K562 (cell line): ENCODE measurements around the gene JAM2. TPM values are rescaled to one million over a fixed set of nuclear protein-coding genes. Genes with fewer than 3 reads are reported as not detected.

Experiments used
- ATAC-seq: fragments of 200-7000 bp; cut with Tn5 transposase; 3 replicates; pipeline ENCODE4 v1.9.1; 2020; ENCODE audit warnings: moderate library complexity
- BruUV-seq: library from RNA; stranded (reverse); fragments of 400-500 nt; replicated peaks from 2 replicates; lab custom pipeline; 2021; lab: Mats Ljungman, UMichigan
- CTCF ChIA-PET: fragments of 300-600 bp; formaldehyde crosslinking; extraction: SDS; loops from one replicate; lab custom pipeline; 2021; ENCODE audit warnings: low intra/inter-chr PET ratio; lab: Yijun Ruan, JAX
- POLR2A ChIA-PET: fragments of 300-600, 350-650 bp; sonication (Branson Sonifier 250); formaldehyde crosslinking; extraction: SDS; loops from one replicate; lab custom pipeline; 2021; ENCODE audit warnings: antibody characterized with exemption, inconsistent platforms; lab: Yijun Ruan, JAX
- DNase-seq, 4 experiments: peaks; one replicate each; pipeline versions ENCODE4 v3.0.0 to v3.0.0-alpha.2; 2011 to 2018; ENCODE audit warnings: low spot score in 3 of 4, mixed read lengths in 3 of 4; ENCODE audit errors: extremely low read depth in 1 of 4
- FAIRE-seq: peaks from 2 replicates; lab custom pipeline; 2011; peaks lifted over from hg19 to GRCh38; lab: Jason Lieb, UNC
- H2AFZ ChIP-seq: 2 replicates; pipeline ENCODE4 v1.6.0; 2011; ENCODE audit warnings: low read depth, low read length, control low read depth, inconsistent platforms
- H3K27ac ChIP-seq: fragments of 200-600 bp; 3 replicates; pipeline ENCODE4 v1.8.0; 2011; ENCODE audit warnings: low read depth, mild to moderate bottlenecking, control low read depth, inconsistent platforms, low read length, moderate library complexity, mixed read lengths; ENCODE audit errors: extremely low read depth
- H3K27me3 ChIP-seq, 2 experiments: fragments of 300-600 bp in 1 of 2; 2 replicates in 1 of 2; 3 replicates in 1 of 2; pipeline versions ENCODE4 v1.6.0 to v1.8.0; 2011; ENCODE audit warnings: inconsistent platforms in 2 of 2, low read length in 2 of 2, mild to moderate bottlenecking in 1 of 2, mixed read lengths in 1 of 2, moderate library complexity in 1 of 2; ENCODE audit not compliant: control insufficient read depth in 2 of 2, insufficient read depth in 2 of 2
- H3K36me3 ChIP-seq: fragments of 300-600 bp; 3 replicates; pipeline ENCODE4 v1.8.0; 2011; ENCODE audit warnings: mild to moderate bottlenecking, low read length, inconsistent platforms; ENCODE audit not compliant: control insufficient read depth, insufficient read depth
- H3K4me1 ChIP-seq, 2 experiments: fragments of 200-600 bp in 1 of 2; replicated peaks in 1 of 2; 2 replicates in 1 of 2; 3 replicates in 1 of 2; pipeline versions ENCODE4 v1.5.1 to v1.8.0; 2011; ENCODE audit warnings: inconsistent platforms in 2 of 2, low read length in 2 of 2, mild to moderate bottlenecking in 1 of 2, mixed read lengths in 1 of 2, moderate library complexity in 1 of 2; ENCODE audit not compliant: control insufficient read depth in 2 of 2, insufficient read depth in 2 of 2
- H3K4me2 ChIP-seq: 2 replicates; pipeline ENCODE4 v1.6.1; 2011; ENCODE audit warnings: low read length, control low read depth, inconsistent platforms, mixed read lengths; ENCODE audit not compliant: insufficient read depth
- H3K4me3 ChIP-seq: fragments of 200-600 bp; sonication (generic), shearing (Covaris generic); 2 replicates; pipeline ENCODE4 v1.5.1; 2016; ENCODE audit warnings: control low read depth, inconsistent platforms
- H3K79me2 ChIP-seq: fragments of 200-600 bp; 3 replicates; pipeline ENCODE4 v1.8.0; 2011; ENCODE audit warnings: low read length, inconsistent platforms; ENCODE audit not compliant: control insufficient read depth, insufficient read depth
- H3K9ac ChIP-seq, 2 experiments: 2 replicates each; pipeline versions ENCODE4 v1.6.0 to v1.6.1; 2011; ENCODE audit warnings: low read depth in 2 of 2, low read length in 2 of 2, control low read depth in 1 of 2, inconsistent platforms in 1 of 2, mild to moderate bottlenecking in 1 of 2, mixed read lengths in 1 of 2; ENCODE audit not compliant: insufficient read depth in 1 of 2
- H3K9me1 ChIP-seq: one replicate; pipeline ENCODE4 v1.6.0; 2011; ENCODE audit warnings: inconsistent platforms, mild to moderate bottlenecking, low read length, moderate library complexity; ENCODE audit not compliant: control insufficient read depth, insufficient read depth
- H3K9me3 ChIP-seq: replicated peaks from 2 replicates; pipeline ENCODE4 v1.5.1; 2011; ENCODE audit warnings: low read depth, low read length, inconsistent platforms; ENCODE audit not compliant: control insufficient read depth, insufficient read depth
- H4K20me1 ChIP-seq: replicated peaks from 2 replicates; pipeline ENCODE4 v1.6.1; 2011; ENCODE audit warnings: low read length, inconsistent platforms, mixed read lengths; ENCODE audit not compliant: control insufficient read depth, insufficient read depth
- ELF4 ChIP-seq: fragments of 450-650 bp; formaldehyde crosslinking; IDR thresholded peaks from 2 replicates; pipeline ENCODE4 v1.4.0; 2022; ENCODE audit warnings: missing genetic modification characterization
- MXI1 ChIP-seq: IDR thresholded peaks from 2 replicates; pipeline ENCODE4 v1.6.1; 2011; ENCODE audit warnings: low read depth, mild to moderate bottlenecking, improper control_type of control experiment, low read length
- PHF20 ChIP-seq: fragments of 450-650 bp; IDR thresholded peaks from 2 replicates; pipeline ENCODE4 v1.6.1; 2018; ENCODE audit not compliant: partially characterized antibody
- RUNX1 ChIP-seq: sonication (generic); IDR thresholded peaks from 2 replicates; pipeline ENCODE4 v1.6.1; 2016; ENCODE audit warnings: antibody characterized with exemption, low read depth
- TGIF2 ChIP-seq: sonication (generic); formaldehyde crosslinking; IDR thresholded peaks from 2 replicates; pipeline ENCODE4 v1.8.1; 2022; ENCODE audit warnings: mild to moderate bottlenecking, missing genetic modification reagents, moderate library complexity
- ZNF175 ChIP-seq: fragments of 200-800 bp; sonication (Bioruptor generic); IDR thresholded peaks from 2 replicates; pipeline ENCODE4 v1.6.1; 2016; ENCODE audit warnings: low read depth, mild to moderate bottlenecking, missing genetic modification characterization, missing compliant biosample characterization
- ZNF217 ChIP-seq: sonication (generic); formaldehyde crosslinking; IDR thresholded peaks from 2 replicates; pipeline ENCODE4 v1.8.0; 2022; ENCODE audit warnings: mild to moderate bottlenecking, missing genetic modification reagents
- ZNF584 ChIP-seq: fragments of 200-800 bp; sonication (Bioruptor generic); IDR thresholded peaks from 2 replicates; pipeline ENCODE4 v1.6.1; 2016; ENCODE audit warnings: low read depth, mild to moderate bottlenecking, missing genetic modification characterization, missing compliant biosample characterization
- WGBS: fragments of 100-300 bp; shearing (Covaris generic); methylation state at CpG from one replicate; pipeline ENCODE4 v1.1.6; 2016; ENCODE audit warnings: low coverage, mixed read lengths; ENCODE audit not compliant: insufficient coverage; ENCODE audit errors: missing lambda C conversion rate; 5-methylcytosine and 5-hydroxymethylcytosine counted together
- in situ Hi-C: fragments of 300-500 bp; cut with MboI; formaldehyde crosslinking; loops from 4 replicates; pipeline ENCODE4 v1.15.0; 2018; ENCODE audit warnings: inconsistent platforms, mixed read lengths
- intact Hi-C: fragments of 100-400 bp; cut with micrococcal nuclease; formaldehyde crosslinking; loops from 2 replicates; pipeline ENCODE4 v1.14.2; 2022
- polyA plus RNA-seq, 8 experiments: library from polyadenylated mRNA; depleted of rRNA in 4 of 8; stranded (reverse) in 5 of 8; unstranded in 3 of 8; fragments of >200 nt; fragmentation: Nextera tagmentation in 2 of 8; fragmentation: Illumina TruSeq in 1 of 8; extraction: Ambion mirVana in 2 of 8; extraction: Trizol in 1 of 8; gene quantifications; 2 replicates each; pipeline versions ENCODE4 v1.2.1 to v1.2.3, GENCODE V29; 2011 to 2014; ENCODE audit warnings: inconsistent platforms in 1 of 8, missing spikeins in 1 of 8
- total RNA-seq, 7 experiments: library from RNA; depleted of rRNA in 6 of 7; stranded (reverse); fragments of >200 nt in 6 of 7; fragmentation: Illumina TruSeq in 2 of 7; extraction: Trizol in 2 of 7; gene quantifications; 2 replicates each; pipeline versions ENCODE4 v1.2.1 to v1.2.3, GENCODE V29; 2011 to 2021; ENCODE audit warnings: low replicate concordance in 1 of 7
- TF ChIP-seq, protein P1 (sequence below): fragments of 250-450 bp; sonication (Bioruptor Pico); IDR thresholded peaks from 2 replicates; pipeline ENCODE4 v1.5.0; 2022; ENCODE audit warnings: mild to moderate bottlenecking
- TF ChIP-seq, protein P2 (sequence below): fragments of 450-650 bp; formaldehyde crosslinking; IDR thresholded peaks from 2 replicates; pipeline ENCODE4 v1.4.0; 2022; ENCODE audit warnings: missing genetic modification characterization
- TF ChIP-seq, protein P3 (sequence below): sonication (generic); formaldehyde crosslinking; IDR thresholded peaks from 2 replicates; pipeline ENCODE4 v1.8.0; 2022; ENCODE audit warnings: missing genetic modification reagents, mild to moderate bottlenecking, borderline replicate concordance

Gene JAM2
- total and polyA plus RNA-seq, 9 of the 15 experiments (the other 6 are each of a cell fraction or from before 2014, with no cell fraction given): 0.03 to 0.08 (median 0.07) TPM; not detected in 6

DNA sequence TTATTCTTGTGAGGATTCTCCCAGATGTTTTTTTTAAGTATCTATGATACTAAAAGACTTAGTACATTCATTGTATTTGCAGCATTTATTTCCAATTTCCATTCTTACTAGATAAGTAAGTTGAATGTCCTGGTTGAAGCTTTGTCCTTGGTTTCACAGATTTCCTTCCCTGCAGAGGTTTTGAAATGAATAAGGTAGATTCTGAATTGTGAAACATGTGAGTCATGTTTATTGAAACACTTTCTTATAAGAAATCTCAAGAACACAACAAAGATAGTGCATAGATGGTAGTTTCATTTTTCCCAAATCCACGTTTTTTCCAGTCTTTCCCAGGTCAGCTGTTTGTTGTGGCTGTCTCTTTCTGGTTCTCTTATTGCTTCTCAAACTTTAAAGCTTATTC is 120.5 kb downstream of the JAM2 start:
- POLR2A ChIA-PET: interaction anchor here (1.1 kb wide), 1 partner anchor 32 kb away, joined by 3 read pairs; no protein-coding TSS in a partner anchor
- Histone ChIP-seq H3K27ac (no peak overlapping the region), H3K4me2 (no peak overlapping the region), H3K27me3 (no peaks in the 10 kb centered on the region), H3K36me3 (peaks cover 68% of the 10 kb centered on the region), H3K4me1 (no peaks in the 10 kb centered on the region), H3K9me1 (no peaks in the 10 kb centered on the region), H3K9me3 (no peaks in the 10 kb centered on the region), H3K9ac (no peak overlapping the region), H3K79me2 (no peaks in the 10 kb centered on the region), H3K4me3 (no peak overlapping the region), H4K20me1 (no peaks in the 10 kb centered on the region), H2AFZ (no peak overlapping the region)
- in situ Hi-C loops: no loop called here
- intact Hi-C loops: no loop called here
- FAIRE-seq: no peak
- no peak for ATAC-seq
- WGBS: 4% methylated on average over 1 of the region's 1 CpG
- CTCF ChIA-PET: no interaction called here
- DNase-seq: no peak
- BruUV-seq: no TSS peak
- TF ChIP-seq ELF4 (CRISPR knock-in tag): no peak
- TF ChIP-seq, protein P1, sequence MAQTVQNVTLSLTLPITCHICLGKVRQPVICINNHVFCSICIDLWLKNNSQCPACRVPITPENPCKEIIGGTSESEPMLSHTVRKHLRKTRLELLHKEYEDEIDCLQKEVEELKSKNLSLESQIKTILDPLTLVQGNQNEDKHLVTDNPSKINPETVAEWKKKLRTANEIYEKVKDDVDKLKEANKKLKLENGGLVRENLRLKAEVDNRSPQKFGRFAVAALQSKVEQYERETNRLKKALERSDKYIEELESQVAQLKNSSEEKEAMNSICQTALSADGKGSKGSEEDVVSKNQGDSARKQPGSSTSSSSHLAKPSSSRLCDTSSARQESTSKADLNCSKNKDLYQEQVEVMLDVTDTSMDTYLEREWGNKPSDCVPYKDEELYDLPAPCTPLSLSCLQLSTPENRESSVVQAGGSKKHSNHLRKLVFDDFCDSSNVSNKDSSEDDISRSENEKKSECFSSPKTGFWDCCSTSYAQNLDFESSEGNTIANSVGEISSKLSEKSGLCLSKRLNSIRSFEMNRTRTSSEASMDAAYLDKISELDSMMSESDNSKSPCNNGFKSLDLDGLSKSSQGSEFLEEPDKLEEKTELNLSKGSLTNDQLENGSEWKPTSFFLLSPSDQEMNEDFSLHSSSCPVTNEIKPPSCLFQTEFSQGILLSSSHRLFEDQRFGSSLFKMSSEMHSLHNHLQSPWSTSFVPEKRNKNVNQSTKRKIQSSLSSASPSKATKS: no peak
- TF ChIP-seq, protein P2, sequence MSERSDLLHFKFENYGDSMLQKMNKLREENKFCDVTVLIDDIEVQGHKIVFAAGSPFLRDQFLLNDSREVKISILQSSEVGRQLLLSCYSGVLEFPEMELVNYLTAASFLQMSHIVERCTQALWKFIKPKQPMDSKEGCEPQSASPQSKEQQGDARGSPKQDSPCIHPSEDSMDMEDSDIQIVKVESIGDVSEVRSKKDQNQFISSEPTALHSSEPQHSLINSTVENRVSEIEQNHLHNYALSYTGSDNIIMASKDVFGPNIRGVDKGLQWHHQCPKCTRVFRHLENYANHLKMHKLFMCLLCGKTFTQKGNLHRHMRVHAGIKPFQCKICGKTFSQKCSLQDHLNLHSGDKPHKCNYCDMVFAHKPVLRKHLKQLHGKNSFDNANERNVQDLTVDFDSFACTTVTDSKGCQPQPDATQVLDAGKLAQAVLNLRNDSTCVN (CRISPR knock-in tag): no peak
- TF ChIP-seq RUNX1: no peak
- no peak for TF ChIP-seq ZNF217
- TF ChIP-seq ZNF175 (CRISPR knock-in tag): no peak
- TF ChIP-seq MXI1: no peak
- TF ChIP-seq, protein P3, sequence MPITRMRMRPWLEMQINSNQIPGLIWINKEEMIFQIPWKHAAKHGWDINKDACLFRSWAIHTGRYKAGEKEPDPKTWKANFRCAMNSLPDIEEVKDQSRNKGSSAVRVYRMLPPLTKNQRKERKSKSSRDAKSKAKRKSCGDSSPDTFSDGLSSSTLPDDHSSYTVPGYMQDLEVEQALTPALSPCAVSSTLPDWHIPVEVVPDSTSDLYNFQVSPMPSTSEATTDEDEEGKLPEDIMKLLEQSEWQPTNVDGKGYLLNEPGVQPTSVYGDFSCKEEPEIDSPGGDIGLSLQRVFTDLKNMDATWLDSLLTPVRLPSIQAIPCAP (CRISPR knock-in tag): no peak
- TF ChIP-seq PHF20: no peak
- TF ChIP-seq ZNF584: no peak
- no peak for TF ChIP-seq TGIF2
